HFFc6 (cell line): Measurements from ENCODE around the gene METTL15. TPM values are rescaled to one million over a fixed set of nuclear protein-coding genes. Genes with fewer than 3 reads are reported as not detected.

ENCODE experiments used
- DNase-seq: peaks from one replicate; pipeline ENCODE4 v3.0.0-alpha.2; 2018
- H3K27ac Mint-ChIP-seq: 2 replicates; pipeline ENCODE4 v1.8.0; 2020; ENCODE audit warnings: mild to moderate bottlenecking, mixed read lengths
- H3K27me3 Mint-ChIP-seq: 2 replicates; pipeline ENCODE4 v1.8.0; 2021; ENCODE audit warnings: mild to moderate bottlenecking, moderate library complexity, mixed read lengths; ENCODE audit not compliant: insufficient read depth
- H3K36me3 Mint-ChIP-seq: 2 replicates; pipeline ENCODE4 v1.8.0; 2021; ENCODE audit warnings: low read depth, mixed read lengths
- H3K4me1 Mint-ChIP-seq: 2 replicates; pipeline ENCODE4 v1.8.0; 2020; ENCODE audit warnings: low read depth, mixed read lengths
- H3K4me3 Mint-ChIP-seq: 2 replicates; pipeline ENCODE4 v1.8.0; 2020; ENCODE audit warnings: mild to moderate bottlenecking, moderate library complexity, mixed read lengths
- H3K9me3 Mint-ChIP-seq: 2 replicates; pipeline ENCODE4 v1.8.0; 2020; ENCODE audit warnings: mild to moderate bottlenecking, mixed read lengths
- long read RNA-seq: library from polyadenylated mRNA; unstranded; transcript quantifications from one replicate; pipeline ENCODE4 v2.0.0, GENCODE V29; 2019
- total RNA-seq, 6 experiments: library from RNA; stranded (reverse); fragmentation: NEBNext Ultra II Directional; extraction: Animal tissue kit (Norgen Biotek cat#: 25700); gene quantifications; 2 replicates in 1 of 6; 3 replicates in 5 of 6; pipeline ENCODE4 v1.2.3, GENCODE V29; 2021
- TF ChIP-seq, protein P1 (sequence below): fragments of 200-600 bp; sonication (generic); IDR thresholded peaks from 2 replicates; pipeline ENCODE4 v1.5.0; 2021; ENCODE audit warnings: antibody characterized with exemption, mild to moderate bottlenecking

METTL15 gene, protein sequence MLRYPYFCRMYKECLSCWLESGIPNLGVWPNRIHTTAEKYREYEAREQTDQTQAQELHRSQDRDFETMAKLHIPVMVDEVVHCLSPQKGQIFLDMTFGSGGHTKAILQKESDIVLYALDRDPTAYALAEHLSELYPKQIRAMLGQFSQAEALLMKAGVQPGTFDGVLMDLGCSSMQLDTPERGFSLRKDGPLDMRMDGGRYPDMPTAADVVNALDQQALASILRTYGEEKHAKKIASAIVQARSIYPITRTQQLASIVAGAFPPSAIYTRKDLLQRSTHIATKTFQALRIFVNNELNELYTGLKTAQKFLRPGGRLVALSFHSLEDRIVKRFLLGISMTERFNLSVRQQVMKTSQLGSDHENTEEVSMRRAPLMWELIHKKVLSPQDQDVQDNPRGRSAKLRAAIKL
- 10 to 100 TPM; 11.0 to 14.1 (median 12.4) TPM for total RNA-seq
- long read RNA-seq, full-length matches to known transcripts, result 3 of 27 reads
- long read RNA-seq, partial matches to known transcripts, result 14 of 27 reads
- long read RNA-seq, other reads (novel, unspliced or antisense), result 10 of 27 reads

DNA sequence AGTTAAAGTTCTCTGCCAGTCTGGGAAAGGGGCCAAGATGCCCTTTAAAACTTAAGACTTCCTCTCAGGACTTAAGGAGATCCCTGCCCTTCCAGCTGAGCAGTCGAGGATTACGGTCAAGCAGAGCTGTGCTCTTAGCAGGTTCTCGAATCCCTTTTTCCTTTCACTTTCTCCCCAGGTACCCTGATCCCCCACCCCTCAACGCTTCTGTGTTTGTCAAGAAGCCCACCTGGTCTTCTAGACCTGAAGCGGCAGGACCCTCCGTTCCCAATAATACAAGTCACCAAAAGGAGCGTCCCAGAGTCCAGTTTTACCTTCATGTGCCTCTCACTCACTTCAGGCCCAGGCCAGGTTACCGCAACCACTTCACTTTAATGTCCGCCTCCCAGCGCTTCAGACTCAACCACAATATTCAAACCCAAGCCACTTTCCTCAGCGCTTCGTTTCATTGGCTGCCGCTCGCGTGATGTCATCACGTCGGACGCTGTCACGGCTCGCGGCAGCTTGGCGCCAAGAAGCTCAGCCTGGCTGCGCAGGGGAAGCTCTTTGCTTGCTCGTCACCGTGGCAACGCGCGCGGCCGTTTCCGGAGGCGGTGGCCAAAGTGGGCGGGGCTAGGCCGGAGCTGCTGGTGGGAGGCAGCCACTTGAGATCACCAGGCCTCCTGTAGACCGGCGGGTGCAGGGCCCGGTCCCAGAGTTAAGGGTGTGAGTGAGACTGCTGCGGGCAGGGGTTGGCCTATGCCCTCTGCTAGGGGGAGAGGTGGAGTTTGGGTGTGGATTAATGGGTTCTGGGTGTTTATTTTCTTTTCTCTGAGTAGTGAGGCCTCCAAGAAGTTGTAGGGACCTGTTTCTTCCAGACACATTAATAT lies at the start of gene METTL15, which contains the start of gene KIF18A:
METTL15 (plus strand) TSS at position 639 of the 869 bp plus-strand sequence. CDS start 4,947 bp downstream, outside the sequence.
KIF18A (minus strand) TSS at position 407 of the 869 bp plus-strand sequence. CDS start 10,209 bp downstream, outside the sequence.
- peak; percentile 99 for DNase-seq
- H3K4me3 Mint-ChIP-seq, result peak within 1 kb of the TSS; percentile 98
- TF ChIP-seq, protein P1, sequence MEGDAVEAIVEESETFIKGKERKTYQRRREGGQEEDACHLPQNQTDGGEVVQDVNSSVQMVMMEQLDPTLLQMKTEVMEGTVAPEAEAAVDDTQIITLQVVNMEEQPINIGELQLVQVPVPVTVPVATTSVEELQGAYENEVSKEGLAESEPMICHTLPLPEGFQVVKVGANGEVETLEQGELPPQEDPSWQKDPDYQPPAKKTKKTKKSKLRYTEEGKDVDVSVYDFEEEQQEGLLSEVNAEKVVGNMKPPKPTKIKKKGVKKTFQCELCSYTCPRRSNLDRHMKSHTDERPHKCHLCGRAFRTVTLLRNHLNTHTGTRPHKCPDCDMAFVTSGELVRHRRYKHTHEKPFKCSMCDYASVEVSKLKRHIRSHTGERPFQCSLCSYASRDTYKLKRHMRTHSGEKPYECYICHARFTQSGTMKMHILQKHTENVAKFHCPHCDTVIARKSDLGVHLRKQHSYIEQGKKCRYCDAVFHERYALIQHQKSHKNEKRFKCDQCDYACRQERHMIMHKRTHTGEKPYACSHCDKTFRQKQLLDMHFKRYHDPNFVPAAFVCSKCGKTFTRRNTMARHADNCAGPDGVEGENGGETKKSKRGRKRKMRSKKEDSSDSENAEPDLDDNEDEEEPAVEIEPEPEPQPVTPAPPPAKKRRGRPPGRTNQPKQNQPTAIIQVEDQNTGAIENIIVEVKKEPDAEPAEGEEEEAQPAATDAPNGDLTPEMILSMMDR, result no peak; the same call in 1 of the 2 replicates
- H3K4me1 Mint-ChIP-seq, result peaks cover 81% of the 10 kb centered on the region
- no peaks in the 10 kb centered on the region for H3K9me3 Mint-ChIP-seq
- H3K27me3 Mint-ChIP-seq, result peaks cover 10% of the 10 kb centered on the region
- H3K36me3 Mint-ChIP-seq, result peaks cover 30% of the 10 kb centered on the region; the same call in 1 of the 2 replicates
- H3K27ac Mint-ChIP-seq, result peak within 1 kb of the TSS; percentile 99

GRCh38 chr11:28071305-28071704 lies 36.9 kb upstream of the METTL15 start:
- Mint-ChIP-seq H3K36me3 (peaks cover 34% of the 10 kb centered on the region), H3K27ac (no peak overlapping the region), H3K4me1 (peaks cover 29% of the 10 kb centered on the region), H3K9me3 (no peaks in the 10 kb centered on the region), H3K27me3 (no peaks in the 10 kb centered on the region), H3K4me3 (no peak overlapping the region)
- no peak for DNase-seq
- TF ChIP-seq, protein P1, result no peak

GRCh38 chr11:28072321-28072720 lies 35.9 kb upstream of the METTL15 start:
- DNase-seq, result peak; percentile 5
- Mint-ChIP-seq H3K4me1 (peaks cover 29% of the 10 kb centered on the region), H3K27me3 (no peaks in the 10 kb centered on the region), H3K27ac (peak overlapping the region; percentile 36; the same call in 1 of the 2 replicates), H3K4me3 (peak overlapping the region; percentile 21; the same call in 1 of the 2 replicates), H3K36me3 (peaks cover 36% of the 10 kb centered on the region), H3K9me3 (no peaks in the 10 kb centered on the region)
- TF ChIP-seq, protein P1, result no peak

- H3K4me3 Mint-ChIP-seq, result no peak overlapping the region
- peaks cover 30% of the 10 kb centered on the region for H3K36me3 Mint-ChIP-seq
- no peaks in the 10 kb centered on the region for H3K27me3 Mint-ChIP-seq
- DNase-seq, result no peak
- no peaks in the 10 kb centered on the region for H3K9me3 Mint-ChIP-seq
- peaks cover 22% of the 10 kb centered on the region for H3K4me1 Mint-ChIP-seq
- H3K27ac Mint-ChIP-seq, result no peak overlapping the region
- TF ChIP-seq, protein P1, result no peak
Measured at GRCh38 chr11:28077521-28077920, 30.7 kb upstream of the METTL15 start.

GRCh38 chr11:28083118-28083517 lies 25.1 kb upstream of the METTL15 start:
- H3K9me3 Mint-ChIP-seq, result 0 out of 2 replicates have a peak, but pooled peaks cover 5% of the 10 kb centered on the region
- TF ChIP-seq, protein P1, result no peak
- H3K4me1 Mint-ChIP-seq, result peaks cover 40% of the 10 kb centered on the region
- H3K27ac Mint-ChIP-seq, result no peak overlapping the region
- DNase-seq, result no peak
- H3K4me3 Mint-ChIP-seq, result no peak overlapping the region
- no peaks in the 10 kb centered on the region for H3K27me3 Mint-ChIP-seq
- peaks cover 44% of the 10 kb centered on the region for H3K36me3 Mint-ChIP-seq
